22Rv1 (cell line): ENCODE measurements around the gene TCF12.

ENCODE experiments used
- CTCF ChIP-seq: fragments of 450-650 bp; IDR thresholded peaks from 2 replicates; pipeline ENCODE4 v1.5.1; 2017; ENCODE audit warnings: mild to moderate bottlenecking
- ZFX ChIP-seq: fragments of 450-650 bp; IDR thresholded peaks from 2 replicates; pipeline ENCODE4 v1.6.1; 2017; ENCODE audit warnings: antibody characterized with exemption, borderline replicate concordance

GRCh38 chr15:56944485-56944884 is 26.0 kb downstream of the TCF12 start:
- TF ChIP-seq CTCF, result no peak
- TF ChIP-seq ZFX, result no peak
